MG63 (cell line): Measurements from ENCODE around the gene HLCS. TPM values are rescaled to one million over a fixed set of nuclear protein-coding genes. Genes with fewer than 3 reads are reported as not detected.
"Not testable (repeated sequence)": the region's sequence is repeated elsewhere in the genome, so short reads cannot be mapped to it uniquely, and the experiment has no call there.

Experiments
- DNase-seq: peaks from one replicate; pipeline ENCODE4 v3.0.0-alpha.2; 2020
- H3K27me3 ChIP-seq: fragments of 250-450 bp; sonication (Bioruptor Pico); 2 replicates; pipeline ENCODE4 v1.5.1; 2020; ENCODE audit warnings: mild to moderate bottlenecking, moderate library complexity
- H3K36me3 ChIP-seq: fragments of 250-450 bp; sonication (Bioruptor Pico); 2 replicates; pipeline ENCODE4 v1.5.1; 2020; ENCODE audit warnings: mild to moderate bottlenecking, moderate library complexity
- H3K4me3 ChIP-seq: fragments of 250-450 bp; sonication (Bioruptor Pico); 2 replicates; pipeline ENCODE4 v1.5.1; 2020; ENCODE audit warnings: mild to moderate bottlenecking, moderate library complexity
- H3K9me3 ChIP-seq: fragments of 250-450 bp; sonication (Bioruptor Pico); 2 replicates; pipeline ENCODE4 v1.5.1; 2020; ENCODE audit warnings: mild to moderate bottlenecking, moderate library complexity
- total RNA-seq: library from RNA; depleted of rRNA; stranded (reverse); fragments of >200 nt; shearing (Covaris generic); gene quantifications from 2 replicates; pipeline ENCODE4 v1.2.3, GENCODE V29; 2014; ENCODE audit warnings: low replicate concordance

HLCS gene
- total RNA-seq, 1 experiment from 2014 or later: 5.2 TPM

DNA sequence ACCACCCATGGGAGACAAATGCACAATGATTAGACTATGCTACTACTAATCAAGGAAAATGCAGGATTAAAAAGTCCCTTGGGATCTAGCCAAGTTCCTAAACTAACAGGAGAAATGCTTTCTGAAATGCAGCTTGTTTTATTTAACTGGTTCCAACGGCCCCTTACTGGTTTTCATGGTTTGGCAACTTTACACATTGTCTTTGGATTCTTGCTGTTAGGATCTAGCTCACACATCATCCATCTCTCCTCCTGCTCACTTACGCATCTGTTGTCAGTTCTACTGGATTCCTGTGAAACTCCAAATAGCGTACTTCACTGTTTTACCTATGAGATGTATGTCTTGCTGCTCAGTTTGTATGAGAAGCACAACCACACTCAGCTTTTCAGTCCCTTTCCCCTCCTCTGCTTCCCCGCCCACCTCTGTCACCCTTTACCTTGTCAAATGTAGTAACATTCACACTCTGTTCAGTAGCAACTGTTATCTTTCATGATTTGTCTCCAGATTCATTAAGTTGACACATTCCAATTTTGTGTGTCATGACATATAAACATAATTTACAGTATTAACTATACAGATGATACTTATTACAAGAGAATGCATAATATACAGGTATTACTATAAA, 137.5 kb downstream of the HLCS start:
- DNase-seq: no peak
- Histone ChIP-seq H3K9me3 (no peaks in the 10 kb centered on the region), H3K27me3 (no peaks in the 10 kb centered on the region), H3K36me3 (no peaks in the 10 kb centered on the region), H3K4me3 (no peak overlapping the region)

DNA sequence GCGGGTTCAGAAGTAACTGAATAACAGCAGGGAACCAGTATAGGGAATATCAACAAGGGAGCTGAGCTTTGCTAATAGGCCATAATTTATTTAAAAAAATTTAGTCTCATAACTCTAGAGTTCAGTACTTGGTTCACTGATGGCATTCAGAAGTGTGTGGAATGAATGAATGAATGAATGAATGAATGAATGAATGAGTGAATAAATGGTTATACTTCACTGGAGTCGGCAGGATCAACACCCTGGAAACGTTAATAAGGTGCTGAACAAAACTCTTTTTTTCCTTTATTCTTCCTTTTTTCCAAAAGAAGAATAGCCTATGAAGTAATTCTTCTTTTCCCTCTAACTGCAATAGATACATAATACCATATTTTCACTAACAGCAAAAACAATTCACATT, 138.3 kb downstream of the HLCS start:
- no peaks in the 10 kb centered on the region for H3K36me3 ChIP-seq
- no peak for DNase-seq
- no peak overlapping the region for H3K4me3 ChIP-seq
- H3K9me3 ChIP-seq: no peaks in the 10 kb centered on the region
- no peaks in the 10 kb centered on the region for H3K27me3 ChIP-seq

DNA sequence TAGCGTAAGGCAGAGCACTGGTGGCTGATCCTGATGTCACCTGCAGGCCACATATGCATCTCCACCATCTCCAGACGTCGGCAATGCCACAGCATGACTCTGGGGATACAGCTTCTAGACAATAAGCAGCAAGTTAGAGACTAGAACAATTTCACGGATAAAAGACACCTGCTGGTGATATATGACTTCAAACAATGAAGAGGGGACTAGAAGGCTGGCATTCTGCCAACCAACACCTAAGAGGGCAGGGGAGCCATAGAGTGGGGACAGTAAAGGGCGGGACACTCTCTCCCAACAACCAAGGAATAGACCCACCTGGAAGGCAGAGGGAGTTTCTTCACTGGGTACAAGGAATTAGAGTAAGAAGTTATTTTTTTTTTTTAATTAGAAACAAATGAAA, 140.8 kb downstream of the HLCS start:
- Histone ChIP-seq H3K9me3 (no peaks in the 10 kb centered on the region), H3K36me3 (no peaks in the 10 kb centered on the region), H3K27me3 (no peaks in the 10 kb centered on the region), H3K4me3 (no peak overlapping the region)
- no peak for DNase-seq

DNA sequence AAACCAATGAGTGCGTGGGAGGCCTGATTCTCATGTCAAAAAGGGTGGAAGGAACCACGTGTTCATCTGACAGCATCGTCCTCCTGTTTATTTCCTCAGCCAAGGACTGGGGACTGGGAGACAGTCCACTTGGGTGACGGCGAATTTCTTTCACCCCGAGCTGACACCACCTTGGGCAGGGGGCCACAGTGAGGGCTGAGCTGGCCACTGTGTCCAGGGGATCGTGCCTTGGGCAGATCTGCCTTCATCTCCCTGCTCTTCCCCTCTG, 145.5 kb downstream of the HLCS start:
- no peak for DNase-seq
- no peak overlapping the region for H3K4me3 ChIP-seq
- no peaks in the 10 kb centered on the region for H3K9me3 ChIP-seq
- H3K36me3 ChIP-seq: no peaks in the 10 kb centered on the region
- no peaks in the 10 kb centered on the region for H3K27me3 ChIP-seq

DNA sequence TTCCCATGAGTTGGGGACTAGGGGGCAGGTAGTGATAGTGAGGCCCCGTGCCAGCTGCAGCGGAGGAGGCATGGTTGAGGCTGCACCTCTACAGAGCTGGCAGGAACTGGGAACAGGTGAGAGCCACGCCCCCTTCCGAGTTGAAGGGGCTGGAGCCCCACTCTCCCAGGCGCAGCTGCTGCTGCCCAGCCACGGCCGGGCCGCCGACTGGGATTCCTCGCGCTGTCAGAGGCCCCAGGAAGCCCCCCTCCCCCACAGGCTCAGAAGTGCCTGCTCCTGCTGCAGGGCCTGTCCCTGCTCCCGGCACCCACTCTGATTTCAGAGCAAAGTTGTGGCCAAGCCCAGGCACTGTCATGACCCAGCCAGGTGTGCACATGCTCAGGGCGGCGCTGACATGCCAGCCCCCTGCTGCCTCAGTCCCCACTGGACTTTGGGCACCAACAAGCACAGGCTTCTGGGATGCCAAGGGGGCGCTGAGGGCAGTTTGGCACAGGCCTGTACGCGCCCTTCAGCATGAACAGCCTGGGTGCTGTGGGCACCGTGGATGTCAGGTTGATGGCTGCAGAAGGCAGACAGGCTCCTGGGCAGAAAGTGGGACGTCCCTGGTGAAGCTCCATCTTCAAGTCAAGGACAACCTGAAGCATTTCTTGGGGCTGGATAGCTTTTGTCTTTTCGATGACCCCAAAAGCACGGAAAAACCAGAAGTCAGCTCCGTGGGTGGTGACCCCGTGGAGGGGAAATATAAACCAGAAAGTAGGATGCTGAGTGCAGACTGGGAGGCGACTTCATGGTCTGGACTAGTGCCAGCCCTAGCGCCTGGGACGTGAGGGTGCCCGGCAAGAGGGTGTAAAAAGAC, 146.1 kb downstream of the HLCS start:
- peak; percentile 5 for DNase-seq
- H3K36me3 ChIP-seq: no peaks in the 10 kb centered on the region
- H3K27me3 ChIP-seq: no peaks in the 10 kb centered on the region

DNA sequence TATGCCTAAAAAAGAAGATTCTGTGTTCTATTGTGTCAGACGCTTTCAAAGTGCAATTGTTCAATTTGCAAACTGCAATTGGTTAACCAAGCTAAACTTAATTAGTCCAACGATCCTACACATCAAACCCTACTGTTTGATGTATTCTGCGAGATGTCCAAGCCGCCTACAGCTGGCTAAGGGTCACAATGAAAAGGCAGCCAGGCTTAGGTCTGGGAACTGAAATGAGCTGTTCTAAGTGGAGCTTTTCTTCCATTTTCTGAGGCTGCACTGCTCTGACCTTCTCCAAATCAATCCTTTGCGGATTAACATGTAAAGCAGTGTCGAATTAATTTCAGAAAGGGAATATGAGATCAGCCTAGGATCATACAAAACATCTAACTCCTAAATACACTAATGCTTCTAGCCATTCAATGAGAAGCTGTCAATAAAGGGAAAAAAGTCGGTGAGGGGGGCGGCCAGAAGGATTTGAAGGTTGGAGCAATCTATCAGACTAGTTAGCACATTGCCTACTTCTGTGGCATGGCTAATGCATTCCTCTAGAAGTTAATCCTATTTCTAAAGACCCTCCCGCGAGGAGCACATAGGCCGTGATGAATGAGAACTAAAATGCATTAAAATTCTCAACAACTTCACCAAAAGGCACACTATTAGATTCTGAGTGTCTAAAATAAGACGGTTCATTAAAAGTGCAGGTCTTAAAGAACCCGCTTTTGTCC, 148.6 kb downstream of the HLCS start:
- DNase-seq: no peak
- Histone ChIP-seq H3K9me3 (no peaks in the 10 kb centered on the region), H3K4me3 (no peak overlapping the region), H3K36me3 (no peaks in the 10 kb centered on the region), H3K27me3 (no peaks in the 10 kb centered on the region)

More for the DNA sequence above, 146.1 kb downstream of the HLCS start:
- Histone ChIP-seq H3K4me3 (no peak overlapping the region), H3K9me3 (no peaks in the 10 kb centered on the region)

DNA sequence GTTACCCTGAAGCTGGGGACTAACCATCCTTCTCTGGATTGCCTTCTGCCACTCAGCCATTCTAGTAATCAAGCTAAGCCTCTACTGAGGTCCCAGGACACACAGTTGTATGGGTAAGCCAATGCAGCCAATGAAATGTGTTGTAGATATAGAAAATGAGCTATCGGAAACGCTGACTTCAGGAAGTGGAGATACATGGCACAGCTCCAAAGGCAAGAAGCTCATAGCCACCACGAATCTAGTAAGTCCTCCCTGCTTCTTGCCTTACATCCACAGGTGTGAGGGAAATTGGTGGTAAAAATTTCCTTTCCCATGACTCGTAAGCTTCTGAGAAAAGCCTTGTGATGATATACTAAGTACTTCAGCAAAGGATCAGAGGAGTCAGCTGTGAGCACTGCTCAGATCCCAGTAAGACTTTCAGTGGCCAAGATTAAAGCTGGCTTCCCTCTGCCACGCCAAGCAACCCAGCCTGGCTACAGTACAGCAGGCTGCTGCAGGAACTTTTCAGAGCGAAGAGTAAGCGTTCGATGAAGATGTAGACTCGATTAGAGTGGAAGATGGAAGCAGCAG, 149.8 kb downstream of the HLCS start:
- Histone ChIP-seq H3K9me3 (no peaks in the 10 kb centered on the region), H3K27me3 (no peaks in the 10 kb centered on the region), H3K4me3 (no peak overlapping the region), H3K36me3 (no peaks in the 10 kb centered on the region)
- no peak for DNase-seq

DNA sequence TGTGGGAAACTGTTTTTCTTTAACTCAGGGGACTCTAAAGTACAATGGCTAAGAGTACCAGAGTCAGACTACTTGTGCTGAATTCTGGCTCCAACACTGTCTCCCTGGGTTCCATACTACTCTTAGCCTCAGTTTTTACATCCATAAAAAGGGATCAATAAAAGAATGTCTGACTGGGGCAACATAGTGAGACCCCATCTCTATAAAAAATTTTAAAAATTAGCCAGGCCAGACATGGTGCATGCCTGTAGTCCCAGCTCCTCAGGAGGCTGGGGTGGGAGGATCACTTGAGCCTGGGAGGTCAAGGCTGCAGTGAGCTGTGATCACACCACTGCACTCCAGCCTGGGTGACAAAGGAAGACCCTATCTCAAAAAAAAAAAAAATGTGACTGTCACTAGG, 150.4 kb downstream of the HLCS start:
- not testable (repeated sequence) for H3K36me3 ChIP-seq, DNase-seq

DNA sequence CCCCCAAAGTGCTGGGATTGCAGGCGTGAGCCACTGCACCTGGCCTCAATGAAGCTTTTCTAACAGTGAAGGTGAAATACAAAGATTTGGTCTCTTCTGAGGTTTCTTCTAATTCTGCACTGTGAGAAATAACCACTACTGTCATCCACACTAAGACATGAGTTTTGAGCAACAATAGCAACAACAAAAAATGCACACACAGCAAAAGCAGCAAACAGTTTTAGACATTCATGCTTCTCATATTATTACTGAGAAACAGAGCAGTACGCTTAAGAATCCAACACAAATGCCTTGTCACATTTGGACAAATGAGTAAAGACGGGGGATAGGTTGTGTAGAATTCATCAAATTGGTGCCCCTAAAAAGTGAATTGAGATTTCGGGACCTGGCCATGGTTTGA, 151.2 kb downstream of the HLCS start:
- H3K36me3 ChIP-seq: no peaks in the 10 kb centered on the region
- H3K27me3 ChIP-seq: no peaks in the 10 kb centered on the region
- H3K4me3 ChIP-seq: no peak overlapping the region
- DNase-seq: no peak
- no peaks in the 10 kb centered on the region for H3K9me3 ChIP-seq

More for the DNA sequence above, 150.4 kb downstream of the HLCS start:
- not testable (repeated sequence) for H3K9me3 ChIP-seq, H3K27me3 ChIP-seq, H3K4me3 ChIP-seq

DNA sequence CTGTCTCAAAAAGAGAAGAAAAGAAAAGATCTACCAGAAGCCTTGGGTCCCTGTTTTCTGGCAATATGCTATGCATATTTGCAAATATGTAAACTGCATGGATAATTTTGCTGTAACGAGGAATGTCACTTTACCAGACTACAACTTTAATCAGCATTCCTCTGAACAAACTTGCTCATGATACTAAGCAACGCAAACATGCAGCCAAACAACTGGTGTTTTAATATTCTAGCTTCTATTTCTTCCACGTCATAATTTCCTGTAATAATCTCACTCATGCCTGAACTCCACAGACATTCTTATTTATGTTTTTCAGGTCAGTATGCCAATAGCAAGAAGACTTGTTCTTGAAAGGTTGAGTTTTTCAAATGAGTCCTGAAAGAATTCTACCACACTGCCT, 153.4 kb downstream of the HLCS start:
- Histone ChIP-seq H3K4me3 (no peak overlapping the region), H3K9me3 (no peaks in the 10 kb centered on the region), H3K27me3 (no peaks in the 10 kb centered on the region), H3K36me3 (no peaks in the 10 kb centered on the region)
- DNase-seq: no peak

DNA sequence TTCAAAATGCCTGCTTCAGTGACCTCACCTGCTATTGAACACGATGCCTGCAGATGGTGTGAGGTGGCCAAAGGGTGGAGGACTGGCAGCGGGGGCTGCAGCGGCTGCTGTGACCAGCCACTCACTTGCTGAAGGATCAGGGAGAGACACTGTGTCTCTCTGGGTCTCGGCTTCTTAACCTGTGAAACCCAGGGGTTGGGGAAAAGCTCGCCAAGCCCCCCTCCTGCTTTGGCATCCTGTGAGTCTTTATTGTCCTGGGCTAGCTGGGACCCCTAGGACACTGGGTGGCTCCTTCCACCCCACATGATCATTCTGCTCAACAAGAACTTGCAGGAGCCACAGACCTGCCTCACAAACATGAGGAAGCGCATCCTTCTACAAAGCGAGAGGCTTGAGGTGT, 154.7 kb downstream of the HLCS start:
- no peak overlapping the region for H3K4me3 ChIP-seq
- no peaks in the 10 kb centered on the region for H3K9me3 ChIP-seq
- no peaks in the 10 kb centered on the region for H3K36me3 ChIP-seq
- DNase-seq: no peak
- H3K27me3 ChIP-seq: no peaks in the 10 kb centered on the region

DNA sequence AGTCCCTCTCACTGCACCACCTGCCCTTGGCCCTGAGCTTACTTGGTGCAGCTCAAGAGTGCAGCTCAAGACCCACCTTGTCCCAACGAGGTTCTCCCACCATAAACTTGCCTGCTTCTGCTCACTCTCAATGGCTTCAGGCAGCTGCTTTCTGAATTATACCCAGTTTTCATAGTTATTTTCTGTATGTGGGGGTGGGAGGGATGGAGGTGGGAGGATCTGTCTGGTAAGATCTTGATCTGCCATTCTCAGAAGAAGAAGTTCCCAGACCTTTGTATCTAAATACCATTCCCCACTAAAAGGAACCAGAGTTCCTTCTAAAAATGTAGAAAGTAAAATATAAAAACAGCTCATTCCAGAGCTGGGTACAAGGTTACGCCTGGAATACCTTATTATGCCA, 156.0 kb downstream of the HLCS start:
- Histone ChIP-seq H3K4me3 (no peak overlapping the region), H3K27me3 (no peaks in the 10 kb centered on the region), H3K36me3 (no peaks in the 10 kb centered on the region), H3K9me3 (no peaks in the 10 kb centered on the region)
- no peak for DNase-seq

DNA sequence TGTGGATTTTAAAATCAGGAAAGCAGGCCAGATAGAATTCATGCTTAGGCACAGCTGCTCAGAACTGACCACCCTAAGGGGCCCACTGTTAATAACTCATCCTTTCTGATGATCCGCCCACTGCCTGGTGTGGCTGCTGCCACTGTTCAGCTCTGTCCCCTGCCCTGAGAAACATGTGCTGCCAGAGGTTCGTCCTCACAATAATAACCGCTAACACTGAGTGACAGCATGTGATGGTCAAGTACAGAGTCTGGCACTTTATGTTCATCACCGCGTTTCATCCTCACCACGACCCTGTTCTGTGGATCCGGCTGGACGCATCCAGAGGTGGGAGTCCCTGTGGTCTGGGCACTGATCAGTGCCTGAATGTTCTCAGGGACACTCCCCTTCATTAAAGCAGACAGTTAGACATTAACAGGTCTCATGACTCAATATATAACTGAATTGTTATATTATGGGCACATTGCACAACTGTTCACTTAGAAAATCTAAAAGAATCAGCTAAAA, 159.0 kb downstream of the HLCS start:
- H3K4me3 ChIP-seq: no peak overlapping the region
- no peaks in the 10 kb centered on the region for H3K9me3 ChIP-seq
- H3K36me3 ChIP-seq: no peaks in the 10 kb centered on the region
- no peak for DNase-seq
- H3K27me3 ChIP-seq: no peaks in the 10 kb centered on the region

DNA sequence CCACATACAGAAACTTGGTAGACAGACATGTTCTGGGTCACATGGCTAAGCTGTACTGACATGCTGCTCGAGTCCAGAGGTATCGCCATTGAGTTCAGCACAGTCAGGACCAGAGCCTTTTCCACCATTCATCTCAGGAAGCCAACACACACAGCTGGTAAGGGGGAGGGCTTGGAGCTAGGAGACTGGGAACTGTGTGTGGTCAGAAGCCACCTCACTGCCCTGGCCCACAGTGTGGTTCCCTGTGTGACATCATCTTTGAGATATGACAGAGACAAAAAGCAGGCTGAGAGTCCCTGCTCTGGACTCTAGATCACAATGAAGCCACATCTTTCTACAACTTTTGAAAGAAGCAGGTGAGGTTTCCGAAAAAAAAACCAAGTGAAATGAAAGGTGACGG, 160.4 kb downstream of the HLCS start:
- no peak overlapping the region for H3K4me3 ChIP-seq
- no peaks in the 10 kb centered on the region for H3K9me3 ChIP-seq
- no peaks in the 10 kb centered on the region for H3K27me3 ChIP-seq
- H3K36me3 ChIP-seq: no peaks in the 10 kb centered on the region
- no peak for DNase-seq

DNA sequence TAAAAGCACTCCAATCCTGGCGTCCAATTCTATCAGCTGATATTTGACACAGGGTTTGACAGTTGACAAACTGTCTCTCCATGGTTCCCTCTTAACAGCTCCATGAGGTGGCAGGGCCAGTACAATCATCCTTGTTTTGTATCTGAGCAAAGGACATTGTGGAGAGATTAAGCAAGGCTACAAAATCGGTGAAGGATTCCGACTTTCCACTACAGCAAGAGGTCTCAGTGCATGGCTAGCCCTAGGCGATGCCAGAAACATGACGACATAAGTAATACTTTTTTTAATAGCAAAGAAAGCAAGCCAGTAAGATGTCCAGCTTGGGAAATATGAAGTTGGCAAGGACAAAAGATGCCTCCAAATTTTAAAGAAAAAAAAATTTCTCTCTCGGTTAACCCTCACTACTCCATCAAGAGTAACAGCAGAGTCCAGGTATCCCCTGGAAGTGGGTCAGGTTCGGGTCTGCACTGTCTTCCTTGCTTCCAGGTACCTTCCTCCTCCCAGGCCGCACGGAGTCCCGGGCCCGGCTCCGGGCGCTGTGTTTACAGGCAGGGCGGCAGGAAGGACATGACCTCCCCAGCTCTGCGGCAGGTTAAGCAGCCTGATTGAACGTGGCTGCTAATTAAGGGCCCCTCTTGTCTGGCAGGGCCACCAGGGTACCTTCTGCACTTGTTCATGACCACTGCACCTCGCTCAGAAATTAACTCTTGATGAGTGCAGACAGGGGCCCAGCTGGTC, 161.4 kb downstream of the HLCS start:
- Histone ChIP-seq H3K9me3 (no peaks in the 10 kb centered on the region), H3K27me3 (no peaks in the 10 kb centered on the region), H3K4me3 (no peak overlapping the region), H3K36me3 (no peaks in the 10 kb centered on the region)
- no peak for DNase-seq

DNA sequence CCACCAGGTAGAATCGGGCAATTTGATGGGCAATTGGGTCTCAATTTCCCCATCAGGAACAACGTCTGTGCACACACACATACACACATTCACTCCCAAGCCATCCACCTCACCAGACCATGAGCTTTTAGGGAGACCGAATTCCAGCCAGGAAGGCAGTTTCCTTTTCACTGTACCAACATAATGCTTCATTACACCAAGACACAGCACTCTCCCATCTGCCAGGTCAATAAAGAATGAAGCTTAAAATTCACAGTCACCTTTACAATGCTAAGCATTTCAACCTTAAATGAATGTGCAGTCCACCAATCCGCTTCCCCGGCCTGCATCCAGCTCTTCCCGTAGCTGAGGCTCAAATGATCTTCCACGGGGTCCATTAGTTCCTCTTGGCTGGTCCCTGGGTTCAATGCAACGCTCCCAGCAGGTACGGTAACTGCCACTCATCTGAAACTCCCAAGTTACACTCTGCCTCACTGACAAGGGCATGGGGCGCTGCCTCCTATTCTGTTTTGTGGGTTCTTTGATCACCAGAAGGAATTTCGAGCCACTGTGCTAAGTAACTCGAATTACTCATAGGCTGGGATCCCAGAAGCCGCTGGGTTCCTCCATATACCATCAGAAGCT, 162.5 kb downstream of the HLCS start:
- DNase-seq: no peak
- no peaks in the 10 kb centered on the region for H3K27me3 ChIP-seq
- no peak overlapping the region for H3K4me3 ChIP-seq
- H3K9me3 ChIP-seq: no peaks in the 10 kb centered on the region
- no peaks in the 10 kb centered on the region for H3K36me3 ChIP-seq
